Measurements from ENCODE around the gene FRMD3.

Gene FRMD3

DNA sequence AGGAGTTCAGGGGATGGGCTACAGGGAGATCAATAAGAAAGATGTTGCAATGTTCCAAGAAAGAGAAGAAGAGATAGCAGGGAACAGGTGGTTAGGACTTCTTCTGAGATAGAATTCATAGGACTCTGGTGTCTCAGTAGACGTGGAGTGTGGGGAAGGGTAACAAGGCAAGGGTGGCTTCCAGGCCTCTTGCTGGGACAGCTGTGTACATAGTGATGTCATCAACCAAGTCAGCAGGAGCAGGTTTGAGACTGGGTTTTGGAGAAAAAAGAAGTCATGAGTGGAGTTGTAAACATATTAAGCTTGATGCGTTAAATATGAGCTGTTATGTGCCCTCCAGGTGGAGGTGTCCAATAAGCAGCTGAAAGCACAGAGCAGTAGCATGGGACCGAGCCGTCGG is 263.4 kb downstream of the FRMD3 start:
- no peak overlapping the region for H3K27ac ChIP-seq (ENCODE audit: low read depth, low read length)
- no peak overlapping the region for H2AFZ ChIP-seq (ENCODE audit: low read length, unreplicated experiment)
- H3K79me2 ChIP-seq (ENCODE audit: control insufficient read depth, insufficient read depth, low read length, unreplicated experiment) = no peaks in the 10 kb centered on the region
- H3K4me1 ChIP-seq (ENCODE audit: control insufficient read depth, insufficient read depth, low read length, unreplicated experiment) = no peaks in the 10 kb centered on the region
- H3K27me3 ChIP-seq (ENCODE audit: insufficient read depth, low read length) = no peaks in the 10 kb centered on the region
- no peak overlapping the region for H3K4me3 ChIP-seq (ENCODE audit: low read depth, low read length)
- no peaks in the 10 kb centered on the region for H3K36me3 ChIP-seq (ENCODE audit: insufficient read depth, low read length)

- Histone ChIP-seq H3K4me3 (ENCODE audit: low read depth, low read length) (no peak overlapping the region), H3K4me1 (ENCODE audit: control insufficient read depth, insufficient read depth, low read length, unreplicated experiment) (peaks cover 7% of the 10 kb centered on the region), H2AFZ (ENCODE audit: low read length, unreplicated experiment) (no peak overlapping the region), H3K27me3 (ENCODE audit: insufficient read depth, low read length) (no peaks in the 10 kb centered on the region), H3K36me3 (ENCODE audit: insufficient read depth, low read length) (no peaks in the 10 kb centered on the region), H3K79me2 (ENCODE audit: control insufficient read depth, insufficient read depth, low read length, unreplicated experiment) (no peaks in the 10 kb centered on the region), H3K27ac (ENCODE audit: low read depth, low read length) (no peak overlapping the region)
Measured at GRCh38 chr9:83271665-83272071, 266.5 kb downstream of the FRMD3 start.

DNA sequence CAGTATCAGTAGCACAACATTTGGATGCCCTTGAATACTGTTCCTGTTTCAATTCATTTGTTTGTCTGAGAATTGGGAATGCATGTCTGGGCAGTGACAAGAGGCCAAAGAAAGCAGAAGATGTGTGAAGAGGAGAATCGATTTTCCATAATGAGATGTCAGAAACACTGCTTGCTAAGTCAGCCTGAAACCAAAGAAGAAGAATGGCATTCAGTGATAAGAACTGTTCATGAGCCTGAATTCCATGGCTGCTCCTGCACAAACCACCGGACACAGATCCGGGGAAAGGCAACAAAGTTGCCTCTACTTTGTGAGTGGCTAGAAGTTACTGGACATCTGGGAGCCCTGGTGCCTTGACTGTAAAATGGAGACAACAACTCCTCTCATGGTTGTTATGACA is 268.1 kb downstream of the FRMD3 start:
- peaks cover 14% of the 10 kb centered on the region for H3K4me1 ChIP-seq (ENCODE audit: control insufficient read depth, insufficient read depth, low read length, unreplicated experiment)
- H3K36me3 ChIP-seq (ENCODE audit: insufficient read depth, low read length) = no peaks in the 10 kb centered on the region
- H3K27ac ChIP-seq (ENCODE audit: low read depth, low read length) = no peak overlapping the region
- H3K79me2 ChIP-seq (ENCODE audit: control insufficient read depth, insufficient read depth, low read length, unreplicated experiment) = no peaks in the 10 kb centered on the region
- no peak overlapping the region for H3K4me3 ChIP-seq (ENCODE audit: low read depth, low read length)
- H2AFZ ChIP-seq (ENCODE audit: low read length, unreplicated experiment) = no peak overlapping the region
- H3K27me3 ChIP-seq (ENCODE audit: insufficient read depth, low read length) = no peaks in the 10 kb centered on the region

- Histone ChIP-seq H3K4me3 (ENCODE audit: low read depth, low read length) (no peak overlapping the region), H2AFZ (ENCODE audit: low read length, unreplicated experiment) (no peak overlapping the region), H3K4me1 (ENCODE audit: control insufficient read depth, insufficient read depth, low read length, unreplicated experiment) (peaks cover 14% of the 10 kb centered on the region), H3K36me3 (ENCODE audit: insufficient read depth, low read length) (no peaks in the 10 kb centered on the region), H3K27me3 (ENCODE audit: insufficient read depth, low read length) (no peaks in the 10 kb centered on the region), H3K79me2 (ENCODE audit: control insufficient read depth, insufficient read depth, low read length, unreplicated experiment) (no peaks in the 10 kb centered on the region), H3K27ac (ENCODE audit: low read depth, low read length) (no peak overlapping the region)
Measured at GRCh38 chr9:83267741-83268140, 270.5 kb downstream of the FRMD3 start.

DNA sequence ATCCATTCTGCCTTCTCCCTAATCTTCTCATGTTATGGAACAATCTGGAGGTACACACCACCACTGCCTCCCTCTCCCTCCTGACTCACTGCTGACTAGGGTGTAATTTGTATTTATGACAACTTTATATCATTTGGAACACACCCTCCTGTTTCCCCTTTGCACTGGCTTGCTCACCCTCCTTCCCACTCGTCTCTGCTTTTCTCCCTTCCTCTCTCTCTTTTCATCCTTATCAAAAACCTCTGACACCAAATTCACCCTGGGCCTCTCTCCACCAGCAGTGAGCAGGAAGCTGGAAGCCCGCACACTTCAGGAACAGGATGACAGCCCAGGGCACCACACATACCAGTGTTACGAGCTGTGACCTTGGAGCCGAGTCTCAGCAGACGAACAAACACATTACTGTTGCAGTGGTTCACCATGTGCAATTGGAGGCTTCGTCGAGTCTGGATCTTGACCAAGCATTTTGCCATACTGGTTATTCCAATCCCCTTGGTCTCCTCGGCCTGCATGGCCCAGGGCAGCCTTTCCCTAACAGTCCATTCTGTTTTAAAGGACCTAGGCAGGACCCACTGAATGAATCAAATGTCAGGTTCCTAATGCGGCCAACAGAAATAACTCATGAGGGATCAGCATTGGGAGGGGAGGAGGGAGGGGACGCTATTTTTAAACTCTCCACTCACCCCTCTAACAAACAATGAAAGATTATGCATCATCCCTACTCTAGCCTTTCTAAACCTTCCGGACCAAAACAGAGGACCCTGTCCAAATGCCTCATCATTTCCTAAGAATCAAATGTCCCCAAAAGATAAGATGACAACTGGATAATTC is 271.3 kb downstream of the FRMD3 start:
- peaks cover 14% of the 10 kb centered on the region for H3K4me1 ChIP-seq (ENCODE audit: control insufficient read depth, insufficient read depth, low read length, unreplicated experiment)
- H3K27me3 ChIP-seq (ENCODE audit: insufficient read depth, low read length) = no peaks in the 10 kb centered on the region
- peak overlapping the region; percentile 20; the same call in 1 of the 2 replicates for H3K4me3 ChIP-seq (ENCODE audit: low read depth, low read length)
- H3K27ac ChIP-seq (ENCODE audit: low read depth, low read length) = peak overlapping the region; percentile 33; the same call in 1 of the 2 replicates
- no peaks in the 10 kb centered on the region for H3K79me2 ChIP-seq (ENCODE audit: control insufficient read depth, insufficient read depth, low read length, unreplicated experiment)
- peak overlapping the region; percentile 43 for H2AFZ ChIP-seq (ENCODE audit: low read length, unreplicated experiment)
- no peaks in the 10 kb centered on the region for H3K36me3 ChIP-seq (ENCODE audit: insufficient read depth, low read length)

DNA sequence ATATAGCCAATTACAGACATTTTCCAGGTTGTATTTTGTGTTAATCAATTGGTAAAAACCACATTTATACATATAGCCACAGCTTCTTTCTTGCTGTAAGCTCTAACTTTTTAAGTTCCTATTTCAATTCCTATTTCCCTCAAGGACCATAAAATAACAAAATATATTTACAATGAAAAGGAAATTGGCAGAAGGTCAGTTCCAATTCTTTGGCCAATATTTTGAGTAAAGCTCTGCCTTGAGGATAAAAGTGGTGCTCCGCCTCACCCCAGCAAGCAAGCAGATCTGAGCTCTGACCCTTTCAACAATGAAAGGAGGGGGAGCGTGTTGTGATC is 271.9 kb downstream of the FRMD3 start:
- H2AFZ ChIP-seq (ENCODE audit: low read length, unreplicated experiment) = no peak overlapping the region
- H3K27me3 ChIP-seq (ENCODE audit: insufficient read depth, low read length) = no peaks in the 10 kb centered on the region
- H3K79me2 ChIP-seq (ENCODE audit: control insufficient read depth, insufficient read depth, low read length, unreplicated experiment) = no peaks in the 10 kb centered on the region
- no peaks in the 10 kb centered on the region for H3K36me3 ChIP-seq (ENCODE audit: insufficient read depth, low read length)
- no peak overlapping the region for H3K27ac ChIP-seq (ENCODE audit: low read depth, low read length)
- no peak overlapping the region for H3K4me3 ChIP-seq (ENCODE audit: low read depth, low read length)
- H3K4me1 ChIP-seq (ENCODE audit: control insufficient read depth, insufficient read depth, low read length, unreplicated experiment) = peaks cover 14% of the 10 kb centered on the region

DNA sequence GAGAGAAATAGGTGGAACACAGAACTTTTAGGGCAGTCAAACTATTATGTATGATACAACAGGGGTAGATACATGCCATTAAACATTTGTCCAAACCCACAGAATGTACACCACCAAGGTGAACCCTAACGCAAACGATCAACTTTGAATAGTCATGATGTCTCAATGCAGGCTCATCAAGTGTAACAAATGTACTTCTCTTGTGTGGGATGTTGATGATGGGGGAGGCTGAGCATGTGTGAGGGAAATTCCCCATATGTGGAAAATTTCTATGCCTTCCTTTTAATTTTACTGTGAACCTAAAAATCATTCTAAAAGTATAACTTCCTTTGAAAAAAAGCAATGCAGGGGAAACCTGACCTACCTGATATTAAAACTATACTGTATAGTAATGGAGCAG is 273.9 kb downstream of the FRMD3 start:
- no peaks in the 10 kb centered on the region for H3K27me3 ChIP-seq (ENCODE audit: insufficient read depth, low read length)
- H3K36me3 ChIP-seq (ENCODE audit: insufficient read depth, low read length) = no peaks in the 10 kb centered on the region
- no peak overlapping the region for H3K27ac ChIP-seq (ENCODE audit: low read depth, low read length)
- no peak overlapping the region for H2AFZ ChIP-seq (ENCODE audit: low read length, unreplicated experiment)
- H3K4me1 ChIP-seq (ENCODE audit: control insufficient read depth, insufficient read depth, low read length, unreplicated experiment) = peaks cover 14% of the 10 kb centered on the region
- no peak overlapping the region for H3K4me3 ChIP-seq (ENCODE audit: low read depth, low read length)
- H3K79me2 ChIP-seq (ENCODE audit: control insufficient read depth, insufficient read depth, low read length, unreplicated experiment) = no peaks in the 10 kb centered on the region

DNA sequence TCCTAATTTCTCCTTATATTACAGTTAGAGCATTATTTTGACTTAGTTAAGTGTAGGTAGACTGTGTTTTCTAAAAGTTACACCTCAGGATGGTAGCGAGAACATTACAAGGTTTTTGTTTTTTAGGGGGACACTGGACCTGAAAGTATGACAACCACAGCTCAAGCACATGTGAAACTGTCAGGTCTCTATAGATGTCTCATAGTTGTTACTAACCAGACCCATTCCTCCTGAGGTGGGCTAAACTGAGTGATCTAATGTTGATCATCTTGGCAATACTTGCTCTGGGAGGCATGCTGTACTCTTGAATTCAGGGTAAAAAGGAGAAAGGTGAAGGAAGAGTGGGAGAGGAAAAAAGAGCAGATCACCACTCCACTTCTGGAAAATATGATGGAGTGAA is 278.6 kb downstream of the FRMD3 start:
- Histone ChIP-seq H3K4me1 (ENCODE audit: control insufficient read depth, insufficient read depth, low read length, unreplicated experiment) (no peaks in the 10 kb centered on the region), H3K27ac (ENCODE audit: low read depth, low read length) (no peak overlapping the region), H3K36me3 (ENCODE audit: insufficient read depth, low read length) (no peaks in the 10 kb centered on the region), H3K27me3 (ENCODE audit: insufficient read depth, low read length) (no peaks in the 10 kb centered on the region), H3K4me3 (ENCODE audit: low read depth, low read length) (no peak overlapping the region), H2AFZ (ENCODE audit: low read length, unreplicated experiment) (no peak overlapping the region), H3K79me2 (ENCODE audit: control insufficient read depth, insufficient read depth, low read length, unreplicated experiment) (no peaks in the 10 kb centered on the region)

- no peak overlapping the region for H3K4me3 ChIP-seq (ENCODE audit: low read depth, low read length)
- no peak overlapping the region for H3K27ac ChIP-seq (ENCODE audit: low read depth, low read length)
- no peaks in the 10 kb centered on the region for H3K36me3 ChIP-seq (ENCODE audit: insufficient read depth, low read length)
- H3K27me3 ChIP-seq (ENCODE audit: insufficient read depth, low read length) = no peaks in the 10 kb centered on the region
- H3K79me2 ChIP-seq (ENCODE audit: control insufficient read depth, insufficient read depth, low read length, unreplicated experiment) = no peaks in the 10 kb centered on the region
- H3K4me1 ChIP-seq (ENCODE audit: control insufficient read depth, insufficient read depth, low read length, unreplicated experiment) = no peaks in the 10 kb centered on the region
- H2AFZ ChIP-seq (ENCODE audit: low read length, unreplicated experiment) = no peak overlapping the region
Measured at GRCh38 chr9:83257937-83258891, 280.0 kb downstream of the FRMD3 start.

- no peaks in the 10 kb centered on the region for H3K4me1 ChIP-seq (ENCODE audit: control insufficient read depth, insufficient read depth, low read length, unreplicated experiment)
- H3K27me3 ChIP-seq (ENCODE audit: insufficient read depth, low read length) = no peaks in the 10 kb centered on the region
- no peak overlapping the region for H2AFZ ChIP-seq (ENCODE audit: low read length, unreplicated experiment)
- H3K27ac ChIP-seq (ENCODE audit: low read depth, low read length) = no peak overlapping the region
- no peaks in the 10 kb centered on the region for H3K79me2 ChIP-seq (ENCODE audit: control insufficient read depth, insufficient read depth, low read length, unreplicated experiment)
- no peak overlapping the region for H3K4me3 ChIP-seq (ENCODE audit: low read depth, low read length)
- no peaks in the 10 kb centered on the region for H3K36me3 ChIP-seq (ENCODE audit: insufficient read depth, low read length)
Measured at GRCh38 chr9:83247732-83248131, 290.5 kb downstream of the FRMD3 start.

Data from ACC112 (cell line).